Cortex of kidney (tissue), 1 donor: Measurements from ENCODE around the gene DPYSL5.

ENCODE experiments used
- DNase-seq: peaks from one replicate; lab custom pipeline; 2025; lab: John Stamatoyannopoulos, UW

DPYSL5 gene

DNA sequence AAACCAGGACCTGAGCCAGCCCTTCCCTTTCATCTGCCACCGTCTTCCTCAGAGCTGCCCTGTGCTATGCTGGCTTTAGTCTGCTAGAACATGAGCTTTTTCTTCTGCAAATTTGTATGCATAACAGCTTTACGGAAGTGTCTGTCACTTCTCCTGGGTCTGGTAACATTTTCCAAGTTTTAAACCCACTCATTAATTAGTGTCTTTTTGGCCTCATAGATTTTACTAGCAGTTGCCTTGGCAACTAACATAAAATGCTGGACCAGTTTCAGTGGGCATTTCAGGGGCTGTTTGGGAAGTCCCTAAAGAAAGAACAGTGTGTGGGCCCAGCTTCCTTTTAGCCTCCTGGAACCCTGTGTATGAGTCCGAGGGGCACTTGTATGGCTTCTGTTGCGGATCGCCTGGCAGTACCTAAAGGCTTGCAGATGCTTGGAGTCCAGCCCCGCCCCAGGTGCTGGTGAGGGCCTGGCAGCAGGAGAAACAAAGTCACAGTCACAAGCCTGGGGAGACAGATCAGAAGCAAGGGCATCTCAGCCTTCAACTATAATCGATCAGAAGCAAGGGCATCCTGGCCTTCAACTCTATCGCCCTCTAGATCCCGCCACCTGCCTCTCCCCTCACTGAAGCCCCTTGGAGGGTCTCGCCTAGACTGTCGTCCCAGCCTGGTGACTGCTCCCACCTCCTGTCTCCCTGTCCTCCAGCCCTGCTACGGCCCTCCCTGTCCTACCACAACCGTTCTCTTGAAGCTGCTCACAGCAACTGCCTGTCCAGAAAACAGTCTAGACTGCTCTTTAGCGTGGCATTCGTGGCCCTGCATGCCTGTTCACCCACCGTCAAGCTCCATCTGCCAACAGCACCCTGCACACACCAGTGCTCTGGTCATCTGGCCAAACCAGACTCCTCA lies 85.8 kb downstream of the DPYSL5 start:
- DNase-seq = no peak

DNA sequence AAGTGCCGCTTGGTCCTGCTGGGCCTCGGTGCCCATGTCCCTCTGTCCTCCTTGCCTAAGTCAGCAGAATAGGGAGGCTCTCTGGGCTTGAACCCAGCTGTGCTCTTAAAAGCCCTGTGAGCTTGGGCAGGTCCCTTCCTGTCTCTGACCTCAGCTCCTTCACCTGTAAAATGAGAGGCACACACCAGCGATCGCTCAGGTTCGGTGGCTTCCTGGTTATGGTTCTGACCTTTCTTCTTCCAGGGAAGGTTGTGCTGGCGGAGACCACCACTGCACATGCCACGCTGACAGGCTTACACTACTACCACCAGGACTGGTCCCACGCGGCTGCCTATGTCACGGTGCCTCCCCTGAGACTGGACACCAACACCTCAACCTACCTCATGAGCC lies 86.4 kb downstream of the DPYSL5 start:
- no peak for DNase-seq

DNA sequence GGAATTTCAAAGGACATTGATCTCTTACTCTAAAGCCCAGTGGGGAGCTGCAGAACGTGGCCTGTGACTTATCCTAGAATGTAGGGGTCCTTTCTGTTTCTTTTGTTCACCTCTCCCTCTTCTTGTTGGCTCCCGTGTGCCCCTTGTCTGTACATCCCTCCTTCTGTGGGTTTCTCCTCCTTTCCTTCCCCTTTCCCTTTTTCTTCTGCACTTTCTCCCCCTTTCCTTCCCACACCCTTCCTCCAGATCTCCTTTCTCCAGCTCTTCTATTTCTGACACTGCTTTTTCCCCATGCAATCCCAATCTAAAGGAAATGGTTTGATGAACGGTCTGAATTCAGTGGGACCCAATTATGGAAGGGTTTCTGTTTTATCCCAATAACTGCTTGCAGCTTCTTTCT lies 87.1 kb downstream of the DPYSL5 start:
- DNase-seq = no peak

DNA sequence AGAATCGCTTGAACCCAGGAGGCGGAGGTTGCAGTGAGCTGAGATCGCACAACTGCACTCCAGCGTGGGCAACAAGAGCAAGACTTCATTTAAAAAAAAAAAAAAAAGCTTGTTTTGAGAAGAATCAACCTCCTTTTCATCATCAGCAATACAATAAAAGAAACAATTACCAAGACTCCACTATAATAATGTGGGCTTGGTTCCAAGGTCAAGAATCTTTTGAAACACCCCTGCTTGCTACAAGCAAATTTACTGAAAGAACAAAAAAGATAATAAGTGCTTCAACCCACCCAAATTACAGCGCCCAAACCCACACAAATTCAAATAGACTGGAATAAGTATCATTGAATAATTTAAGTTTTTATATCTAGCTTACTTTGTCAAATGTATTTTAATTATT lies 88.9 kb downstream of the DPYSL5 start:
- DNase-seq = no peak

DNA sequence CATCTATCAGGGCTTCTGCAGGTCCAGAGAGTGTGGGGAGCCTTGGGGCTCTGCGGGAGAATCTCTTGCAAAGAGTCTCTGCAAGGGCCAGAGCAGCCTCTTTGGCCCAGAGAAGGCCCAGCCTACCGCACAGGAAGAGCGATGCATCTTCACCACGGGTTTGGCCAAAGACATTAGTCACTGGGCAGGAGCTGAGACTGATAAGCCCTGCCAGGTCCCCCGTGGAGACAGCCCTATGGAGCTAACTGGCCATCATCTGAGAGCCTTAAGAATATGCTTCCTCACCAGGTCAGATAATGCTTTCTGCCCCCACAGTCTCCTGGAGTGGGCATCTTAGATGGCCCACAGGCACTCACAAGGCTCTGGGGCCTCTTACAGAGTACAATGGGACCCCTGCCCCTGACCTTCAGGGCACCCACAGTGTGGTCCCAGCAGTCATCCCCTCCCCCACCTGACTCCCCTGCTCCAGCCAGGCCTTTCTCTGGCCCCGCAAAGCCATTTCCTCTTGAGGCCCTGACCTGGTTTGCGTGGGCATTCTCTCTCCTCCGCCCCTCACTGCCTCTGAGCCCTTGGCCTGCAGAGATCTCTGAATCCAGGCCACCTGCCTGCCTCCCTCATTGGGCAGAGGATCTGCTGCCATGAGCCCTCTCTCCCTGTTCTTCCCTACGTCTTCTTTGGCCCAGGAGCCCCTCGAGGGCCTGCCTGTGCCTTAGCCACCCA lies 90.6 kb downstream of the DPYSL5 start:
- DNase-seq = no peak

DNA sequence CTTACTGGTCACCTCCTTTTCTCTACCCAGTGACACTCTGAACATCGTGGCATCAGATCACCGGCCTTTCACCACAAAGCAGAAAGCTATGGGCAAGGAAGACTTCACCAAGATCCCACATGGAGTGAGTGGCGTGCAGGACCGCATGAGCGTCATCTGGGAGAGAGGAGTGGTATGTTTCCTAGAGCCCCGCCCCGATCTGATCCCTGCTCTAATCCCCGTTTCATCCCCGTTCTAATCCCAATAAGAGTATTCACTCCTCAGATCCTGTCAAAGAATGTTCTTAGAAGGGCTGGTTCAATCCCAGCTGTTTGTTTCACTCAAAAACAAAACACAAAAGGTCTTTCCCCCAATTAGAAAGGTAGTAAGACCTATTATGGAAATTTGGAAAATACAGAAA lies 92.1 kb downstream of the DPYSL5 start:
- DNase-seq = no peak

DNA sequence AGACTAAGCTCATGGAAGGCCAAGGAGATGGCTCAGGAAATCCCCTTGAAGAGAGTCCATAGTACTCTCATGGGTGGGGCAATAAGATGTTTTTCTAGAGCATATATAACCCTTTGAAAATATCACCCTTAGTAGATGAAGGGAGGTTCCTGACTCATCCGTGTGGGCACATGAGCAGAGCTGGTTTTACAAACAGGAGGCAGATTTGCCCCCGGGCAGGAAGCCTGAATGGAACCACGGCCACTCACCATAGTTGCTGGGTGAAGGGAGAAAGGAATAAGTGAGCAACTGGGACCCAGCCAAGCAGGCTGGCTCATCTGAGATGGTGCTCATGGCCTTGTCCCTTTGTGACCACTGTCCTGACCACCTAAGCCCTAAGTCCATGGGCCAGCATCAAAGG lies 93.6 kb downstream of the DPYSL5 start:
- no peak for DNase-seq

DNA sequence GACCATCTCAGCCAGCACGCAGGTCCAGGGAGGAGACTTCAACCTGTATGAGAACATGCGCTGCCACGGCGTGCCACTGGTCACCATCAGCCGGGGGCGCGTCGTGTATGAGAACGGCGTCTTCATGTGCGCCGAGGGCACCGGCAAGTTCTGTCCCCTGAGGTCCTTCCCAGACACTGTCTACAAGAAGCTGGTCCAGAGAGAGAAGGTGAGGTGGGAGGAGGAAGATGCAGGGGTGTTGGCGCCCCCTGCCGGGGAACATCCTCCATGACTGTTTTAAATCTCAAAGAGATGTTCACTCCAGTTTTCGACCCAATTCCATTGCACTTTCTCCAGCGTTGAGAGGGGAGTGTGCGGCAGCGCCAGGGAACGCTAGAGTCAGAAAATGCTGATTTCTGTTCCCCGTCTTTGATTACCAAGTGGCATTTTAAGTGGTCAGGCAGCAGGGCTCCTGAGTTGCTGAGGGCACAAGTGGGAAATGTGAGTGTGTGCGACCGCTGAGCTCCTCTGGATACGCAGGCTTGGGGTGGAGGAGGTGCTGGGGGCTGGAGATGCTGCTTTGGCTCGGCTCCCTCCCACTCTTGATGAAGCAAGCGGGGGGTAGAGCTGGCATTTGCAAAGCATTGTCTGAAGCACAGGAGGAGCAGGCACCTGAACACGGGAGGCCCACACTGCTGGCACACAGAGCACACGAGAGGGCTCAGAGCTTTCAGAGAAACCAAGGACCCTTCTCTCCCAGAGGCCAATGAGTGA lies 94.8 kb downstream of the DPYSL5 start:
- no peak for DNase-seq

DNA sequence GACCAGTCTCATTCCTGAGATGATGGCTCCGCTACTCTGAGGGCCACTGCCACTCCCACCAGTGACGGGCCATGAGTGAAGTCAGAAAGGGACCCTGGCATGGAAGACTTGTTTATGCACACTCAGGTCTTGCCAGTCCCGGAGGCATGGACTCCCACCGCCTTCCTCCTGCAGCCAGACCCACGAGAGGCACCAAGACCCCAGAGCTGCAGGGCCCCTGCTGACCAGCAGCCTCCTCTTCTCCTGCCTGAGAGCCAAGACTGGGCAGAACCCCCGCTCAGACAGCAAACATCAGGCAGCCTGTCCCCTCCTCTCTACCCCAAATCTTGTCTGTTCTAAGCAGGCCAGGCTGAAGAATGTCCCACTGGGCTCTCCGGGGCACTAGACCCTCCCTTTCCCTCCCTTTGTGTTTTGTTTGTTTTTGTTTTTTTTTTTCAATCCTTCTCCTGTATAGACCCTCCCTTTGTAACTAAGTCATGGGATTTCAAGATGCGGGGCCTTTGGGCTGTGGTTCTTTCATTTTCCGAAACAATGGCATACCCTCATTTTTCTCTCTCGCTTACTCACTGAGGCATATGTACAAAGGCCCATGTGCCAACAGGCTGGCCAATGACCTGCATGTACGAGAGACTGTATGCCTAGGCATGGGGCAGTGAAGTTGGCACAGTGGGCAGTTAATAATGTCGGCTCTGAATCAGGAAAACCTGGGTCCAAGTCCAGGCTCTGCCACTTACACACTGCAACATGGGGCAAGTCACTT lies 98.2 kb downstream of the DPYSL5 start:
- DNase-seq = no peak

DNA sequence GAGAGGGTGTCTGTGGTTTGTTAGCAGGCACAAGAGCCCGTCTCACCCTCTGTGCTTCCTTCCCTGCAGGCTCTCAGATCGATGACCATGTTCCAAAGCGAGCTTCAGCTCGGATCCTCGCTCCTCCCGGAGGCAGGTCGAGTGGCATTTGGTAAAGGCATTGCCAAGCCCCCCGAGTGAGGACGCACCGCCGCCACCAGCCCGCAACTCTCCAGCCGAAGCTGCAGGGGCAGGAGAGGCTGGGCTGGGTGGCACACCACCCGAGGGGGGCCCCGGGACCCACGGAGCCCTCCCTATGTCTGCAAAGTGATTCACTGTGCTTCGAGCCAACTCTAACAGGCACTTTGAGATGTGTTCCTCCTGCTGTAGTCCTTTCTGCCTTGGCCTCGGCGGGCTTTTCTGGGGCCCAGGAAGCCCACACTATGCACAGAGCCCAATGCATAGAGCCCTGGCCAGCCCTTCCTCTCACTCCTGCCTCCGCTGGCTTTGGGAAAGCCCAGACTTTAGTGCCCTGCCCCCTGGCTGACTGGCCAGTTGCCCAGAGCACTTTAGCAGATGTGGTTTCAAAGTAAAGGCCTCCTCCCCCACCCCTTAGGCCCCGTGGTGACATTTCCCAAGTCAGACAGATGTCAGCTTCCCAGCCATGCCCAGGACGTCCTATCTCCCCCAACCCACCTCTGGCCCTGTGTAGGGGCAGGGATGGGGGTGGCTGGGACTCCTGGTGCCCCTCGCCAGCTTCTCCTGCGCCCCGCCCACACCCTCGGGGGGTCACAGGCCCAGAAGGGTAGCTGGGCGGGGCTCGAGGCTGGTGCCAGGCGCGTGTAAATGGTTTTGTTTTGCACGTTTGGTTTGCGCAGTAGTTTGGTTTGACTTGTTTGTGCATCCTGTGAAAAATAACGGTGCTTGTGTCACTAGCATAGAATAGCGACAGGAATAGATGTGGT lies 99.2 kb downstream of the DPYSL5 start:
- DNase-seq = no peak

DNA sequence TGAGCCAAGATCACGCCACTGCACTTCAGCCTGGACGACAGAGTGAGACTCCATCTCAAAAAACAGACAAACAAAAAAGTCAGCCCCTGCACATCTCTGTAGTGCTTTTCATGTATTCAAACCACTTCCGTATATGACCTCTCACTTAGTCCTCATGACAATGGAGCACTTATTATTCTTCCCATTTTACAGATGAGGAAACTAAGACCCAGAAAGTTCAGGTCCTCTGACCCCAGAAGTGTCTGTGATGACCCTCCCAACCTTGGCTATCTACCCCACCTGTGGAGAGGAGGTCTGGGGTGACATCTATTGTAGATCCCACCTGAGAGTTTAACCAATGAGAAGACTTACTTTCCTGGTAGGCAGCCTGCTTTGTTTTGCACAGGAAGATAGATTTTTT lies 100.9 kb downstream of the DPYSL5 start:
- DNase-seq = no peak

DNA sequence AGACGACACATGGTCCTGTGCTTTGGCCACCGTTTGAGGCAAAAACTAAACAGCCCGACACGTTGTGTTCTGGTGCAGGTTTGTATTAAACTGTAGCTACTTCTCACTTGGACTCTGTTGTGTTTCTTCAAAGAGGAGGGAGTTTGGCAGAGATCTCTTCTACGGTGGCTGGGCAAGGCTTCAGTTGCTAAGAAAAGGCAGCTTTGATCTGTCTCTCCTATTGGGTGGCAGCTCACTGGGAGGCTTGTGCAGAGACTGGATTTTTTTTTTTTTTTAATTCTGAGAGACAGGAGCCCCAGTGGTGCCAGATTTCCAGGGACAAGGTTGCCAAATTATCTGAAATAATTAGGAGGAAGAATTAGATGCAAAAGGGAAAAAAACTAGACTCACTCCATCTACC lies 102.3 kb downstream of the DPYSL5 start:
- DNase-seq = no peak

DNA sequence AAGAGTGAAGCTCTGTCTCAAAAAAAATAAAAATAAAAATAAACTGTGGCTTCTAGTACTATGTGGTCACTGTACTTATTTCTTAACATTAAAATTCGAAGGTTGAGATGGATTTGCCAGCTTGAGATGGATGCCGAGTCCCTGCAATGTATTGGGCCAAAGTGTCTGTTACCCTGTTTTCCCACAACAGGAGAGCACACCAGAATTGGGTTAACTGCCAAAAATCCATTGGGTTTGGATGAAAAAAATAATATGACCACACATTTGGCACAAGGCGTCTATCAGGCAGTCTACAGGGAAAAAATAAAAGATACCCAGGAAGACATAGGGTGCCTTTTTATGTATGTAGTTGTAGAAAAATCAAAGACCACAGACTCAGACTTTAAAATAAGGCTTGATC lies 103.3 kb downstream of the DPYSL5 start:
- no peak for DNase-seq

DNA sequence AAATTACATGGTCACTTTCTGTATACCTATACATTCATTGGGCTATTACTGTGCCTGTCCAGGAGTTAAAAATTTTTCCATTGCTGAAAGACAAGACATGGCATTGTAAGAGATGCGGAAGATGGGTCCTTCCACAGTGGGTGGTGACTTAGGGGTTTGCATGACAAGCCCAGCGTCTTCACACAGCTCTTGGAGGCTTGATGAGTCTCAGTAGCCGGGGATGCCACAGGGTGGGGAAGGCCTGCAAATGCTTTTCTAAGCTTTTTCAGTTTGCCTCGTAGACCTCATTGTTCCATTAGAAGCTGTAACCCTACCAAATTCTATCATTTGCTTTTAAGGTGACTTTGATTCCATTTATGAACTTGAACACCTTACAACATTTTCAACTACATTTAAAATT lies 104.4 kb downstream of the DPYSL5 start:
- no peak for DNase-seq

DNA sequence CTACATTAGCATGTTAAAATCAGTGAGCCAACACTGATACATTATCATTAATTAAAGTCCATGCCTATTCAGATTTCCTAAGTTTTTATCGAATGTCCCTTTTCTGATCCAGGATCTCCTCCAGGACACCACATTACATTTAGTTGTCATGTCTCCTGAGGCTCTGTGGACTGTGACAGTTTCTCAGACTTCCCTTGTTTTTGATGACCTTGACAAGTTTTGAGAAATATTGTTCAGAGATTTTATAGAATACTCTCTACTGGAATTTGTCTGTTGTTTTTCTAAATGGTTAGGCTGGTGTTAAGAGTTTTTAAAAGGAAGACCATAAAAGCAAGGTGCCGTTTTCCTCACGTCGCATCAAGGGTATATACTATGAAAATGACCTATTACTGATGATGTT lies 106.2 kb downstream of the DPYSL5 start:
- no peak for DNase-seq

DNA sequence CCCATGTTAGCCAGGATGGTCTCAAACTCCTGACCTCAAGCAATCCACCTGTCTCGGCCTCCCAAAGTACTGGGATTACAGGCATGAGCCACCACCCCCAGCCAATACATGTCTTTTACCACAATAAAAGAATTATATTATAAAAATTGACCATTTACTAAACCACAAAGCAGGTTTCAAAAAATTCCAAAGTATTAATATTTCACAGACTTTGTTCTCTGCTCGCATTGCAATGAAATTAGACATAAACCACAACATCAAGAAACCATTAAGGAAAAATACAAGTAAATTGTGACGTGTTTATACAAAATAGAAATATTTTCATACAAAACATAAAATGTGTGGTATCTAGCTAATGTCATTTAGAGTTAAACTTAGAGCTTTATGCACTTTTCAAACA lies 109.1 kb downstream of the DPYSL5 start:
- DNase-seq = no peak

DNA sequence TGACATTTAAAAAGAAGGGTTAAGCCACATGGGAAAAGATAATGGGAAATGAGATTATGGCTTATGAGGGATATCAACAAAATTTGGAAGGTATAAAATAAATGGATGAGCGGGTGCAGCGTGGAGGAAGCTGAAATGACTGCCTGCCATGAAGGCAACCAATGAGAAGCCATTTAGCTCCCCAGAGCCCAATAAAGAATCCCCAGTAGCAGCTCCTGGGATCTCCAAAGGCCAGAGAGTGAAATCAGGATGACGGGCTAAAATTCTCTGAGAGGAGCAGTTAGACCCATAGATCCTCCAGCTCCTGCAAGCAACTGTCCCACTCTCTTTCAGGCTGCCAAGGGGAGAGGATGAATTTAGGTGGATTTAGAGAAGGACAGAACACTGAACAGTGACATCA lies 109.6 kb downstream of the DPYSL5 start:
- DNase-seq = no peak

DNA sequence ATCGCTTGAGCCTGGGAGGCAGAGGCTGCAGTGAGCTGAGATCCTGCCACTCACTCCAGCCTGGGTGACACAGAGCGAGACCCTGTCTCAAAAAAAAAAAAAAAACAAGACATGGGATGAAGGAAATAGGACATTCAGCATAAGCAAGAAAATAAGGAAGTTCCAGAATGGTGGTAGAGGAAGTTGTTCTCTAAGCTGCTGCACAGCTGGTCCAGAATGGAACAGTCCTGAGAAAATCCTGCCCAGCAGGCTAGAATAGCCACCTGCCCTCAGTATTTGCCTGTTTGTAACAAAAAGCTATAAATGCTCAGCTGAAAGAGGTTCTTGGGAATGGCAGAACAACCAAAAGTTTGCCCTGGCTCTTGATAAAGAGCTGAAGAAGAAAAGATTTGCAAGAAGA lies 111.4 kb downstream of the DPYSL5 start:
- no peak for DNase-seq

DNA sequence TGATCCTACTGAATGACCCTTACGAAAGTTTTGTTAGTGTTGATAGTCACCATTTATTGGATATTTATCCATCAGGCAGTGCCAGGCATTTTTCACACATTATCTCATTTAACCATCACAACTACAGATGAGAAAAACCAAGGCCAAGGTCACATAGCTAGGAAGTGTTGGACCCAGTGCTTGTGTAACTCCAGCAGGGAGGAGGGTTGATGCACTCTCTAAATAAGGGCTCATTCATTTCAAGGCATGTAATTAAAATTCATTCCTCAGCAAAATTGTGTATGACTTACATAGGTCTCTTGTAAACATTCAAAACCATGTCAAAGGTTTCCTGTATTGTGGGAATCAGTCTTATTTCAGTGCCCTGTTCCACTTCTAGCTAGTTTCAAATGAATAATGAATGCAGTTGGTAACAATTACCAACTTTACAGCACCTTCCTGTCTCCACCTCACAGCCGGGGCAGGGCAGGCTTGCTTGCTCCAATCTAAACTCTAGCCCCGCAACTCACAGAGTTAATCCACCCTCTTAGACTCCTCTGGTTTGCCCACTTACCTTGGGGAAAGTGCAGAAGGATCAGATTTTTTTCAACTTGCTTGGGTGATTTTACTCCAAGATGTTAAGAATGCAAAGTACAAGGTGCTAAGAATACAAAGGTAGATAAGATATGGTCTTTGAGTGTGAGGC lies 116.7 kb downstream of the DPYSL5 start:
- no peak for DNase-seq

DNA sequence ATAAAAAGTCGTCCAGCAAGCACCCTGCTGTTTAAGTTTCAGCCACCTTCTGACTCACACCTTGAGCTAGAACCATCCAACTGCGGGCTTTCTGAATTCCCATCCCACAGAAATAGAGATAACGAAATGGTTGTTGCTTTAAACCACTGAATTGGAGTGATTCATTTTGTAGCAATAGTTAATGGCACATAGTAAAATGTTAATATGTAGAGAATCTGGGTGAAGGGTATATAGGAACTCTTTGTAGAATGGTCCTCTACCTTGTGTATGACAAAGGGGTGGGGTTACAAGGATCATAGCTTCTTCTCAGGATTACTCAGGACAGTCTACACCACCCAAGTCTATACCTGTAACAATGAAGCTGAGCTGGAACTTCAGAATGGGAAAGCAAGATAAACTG lies 120.1 kb downstream of the DPYSL5 start:
- DNase-seq = no peak
